Neural cell (in vitro differentiated cells): ENCODE results near the gene PNMA6F. TPM values are rescaled to one million over a fixed set of nuclear protein-coding genes. Genes with fewer than 3 reads are reported as not detected.

Experiments
- H2AFZ ChIP-seq: fragments of 200-600, 300-800 bp; sonication (generic), shearing (Covaris generic); 2 replicates; pipeline ENCODE4 v1.6.0; 2014; ENCODE audit warnings: low read depth, mild to moderate bottlenecking, antibody characterized with exemption, low read length, moderate library complexity
- H3F3A ChIP-seq: fragments of 200-600 bp; shearing (Covaris generic); 2 replicates; pipeline ENCODE4 v1.6.1; 2016; ENCODE audit warnings: mild to moderate bottlenecking, moderate library complexity, mixed read lengths, antibody characterized with exemption, low read length; ENCODE audit not compliant: insufficient read depth, poor library complexity, severe bottlenecking
- H3K27ac ChIP-seq: fragments of 200-600, 300-800 bp; sonication (generic), shearing (Covaris generic); 2 replicates; pipeline ENCODE4 v1.5.1; 2014; ENCODE audit warnings: mild to moderate bottlenecking, low read length, moderate library complexity
- H3K27me3 ChIP-seq: fragments of 300-800, 200-600 bp; sonication (generic), shearing (Covaris generic); 2 replicates; pipeline ENCODE4 v1.6.0; 2014; ENCODE audit warnings: mild to moderate bottlenecking, low read depth, low read length, moderate library complexity; ENCODE audit not compliant: insufficient read depth
- H3K36me3 ChIP-seq: fragments of 300-800, 200-600 bp; sonication (generic), shearing (Covaris generic); 2 replicates; pipeline ENCODE4 v1.5.1; 2014; ENCODE audit warnings: mild to moderate bottlenecking, antibody characterized with exemption, low read length, moderate library complexity; ENCODE audit not compliant: insufficient read depth
- H3K4me2 ChIP-seq: fragments of 300-800, 200-600 bp; sonication (generic), shearing (Covaris generic); 2 replicates; pipeline ENCODE4 v1.6.0; 2014; ENCODE audit warnings: mild to moderate bottlenecking, low read length
- H3K4me3 ChIP-seq: fragments of 300-800, 200-600 bp; sonication (generic), shearing (Covaris generic); 2 replicates; pipeline ENCODE4 v1.5.1; 2014; ENCODE audit warnings: mild to moderate bottlenecking, low read length, moderate library complexity
- H3K79me2 ChIP-seq: fragments of 200-600 bp; shearing (Covaris generic); replicated peaks from 2 replicates; pipeline ENCODE4 v1.6.0; 2014; ENCODE audit warnings: mild to moderate bottlenecking, low read length, moderate library complexity; ENCODE audit not compliant: insufficient read depth
- H3K9ac ChIP-seq: fragments of 300-800, 200-600 bp; sonication (generic), shearing (Covaris generic); 2 replicates; pipeline ENCODE4 v1.6.1; 2016; ENCODE audit warnings: mild to moderate bottlenecking, low read length, mixed read lengths
- H3K9me2 ChIP-seq: fragments of 200-600 bp; shearing (Covaris generic); 2 replicates; pipeline ENCODE4 v1.6.1; 2016; ENCODE audit warnings: mild to moderate bottlenecking, low read length, mixed read lengths; ENCODE audit not compliant: insufficient read depth
- H3K9me3 ChIP-seq: fragments of 200-600, 300-800 bp; sonication (generic), shearing (Covaris generic); 2 replicates; pipeline ENCODE4 v1.6.1; 2016; ENCODE audit warnings: mild to moderate bottlenecking, mixed run types, low read length, moderate library complexity, mixed read lengths
- H4K20me1 ChIP-seq: fragments of 200-600 bp; shearing (Covaris generic); 2 replicates; pipeline ENCODE4 v1.6.1; 2016; ENCODE audit warnings: mild to moderate bottlenecking, mixed run types; ENCODE audit not compliant: insufficient read depth
- EP300 ChIP-seq: fragments of 450-650 bp; conservative IDR thresholded peaks from 2 replicates; pipeline ENCODE4 v1.6.1; 2014; ENCODE audit warnings: antibody characterized with exemption, mild to moderate bottlenecking, moderate library complexity; ENCODE audit not compliant: poor library complexity, severe bottlenecking
- EZH2 ChIP-seq: fragments of 200-600, 300-800 bp; shearing (Covaris generic), sonication (generic); IDR thresholded peaks from 2 replicates; pipeline ENCODE4 v1.6.1; 2014; ENCODE audit warnings: antibody characterized with exemption, low read length, borderline replicate concordance, mild to moderate bottlenecking; ENCODE audit not compliant: insufficient read depth, poor library complexity, severe bottlenecking
- MXI1 ChIP-seq: fragments of 450-650 bp; conservative IDR thresholded peaks from 2 replicates; pipeline ENCODE4 v1.6.1; 2014; ENCODE audit warnings: antibody characterized with exemption, mild to moderate bottlenecking; ENCODE audit not compliant: poor library complexity, severe bottlenecking
- POLR2AphosphoS5 ChIP-seq: IDR thresholded peaks from 2 replicates; pipeline ENCODE4 v1.6.1; 2012
- RAD21 ChIP-seq: fragments of 450-650 bp; conservative IDR thresholded peaks from 2 replicates; pipeline ENCODE4 v1.6.1; 2014; ENCODE audit warnings: antibody characterized with exemption, mild to moderate bottlenecking, moderate library complexity
- TAF1 ChIP-seq: IDR thresholded peaks from 2 replicates; pipeline ENCODE4 v1.6.1; 2012; ENCODE audit warnings: low read depth
- polyA plus RNA-seq: library from polyadenylated mRNA; depleted of rRNA; stranded (reverse); fragments of >200 nt; gene quantifications from 2 replicates; pipeline ENCODE4 v1.2.3, GENCODE V29; 2014
- TF ChIP-seq, protein P1 (sequence below): fragments of 450-650 bp; IDR thresholded peaks from 2 replicates; pipeline ENCODE4 v1.5.1; 2014; ENCODE audit warnings: antibody characterized with exemption, mild to moderate bottlenecking, moderate library complexity; ENCODE audit not compliant: poor library complexity, severe bottlenecking
- TF ChIP-seq, protein P2 (sequence below): IDR thresholded peaks from 2 replicates; pipeline ENCODE4 v1.6.1; 2012; ENCODE audit warnings: borderline replicate concordance

PNMA6F gene
- polyA plus RNA-seq, 1 donor from 2014 or later: 0.77 TPM

DNA sequence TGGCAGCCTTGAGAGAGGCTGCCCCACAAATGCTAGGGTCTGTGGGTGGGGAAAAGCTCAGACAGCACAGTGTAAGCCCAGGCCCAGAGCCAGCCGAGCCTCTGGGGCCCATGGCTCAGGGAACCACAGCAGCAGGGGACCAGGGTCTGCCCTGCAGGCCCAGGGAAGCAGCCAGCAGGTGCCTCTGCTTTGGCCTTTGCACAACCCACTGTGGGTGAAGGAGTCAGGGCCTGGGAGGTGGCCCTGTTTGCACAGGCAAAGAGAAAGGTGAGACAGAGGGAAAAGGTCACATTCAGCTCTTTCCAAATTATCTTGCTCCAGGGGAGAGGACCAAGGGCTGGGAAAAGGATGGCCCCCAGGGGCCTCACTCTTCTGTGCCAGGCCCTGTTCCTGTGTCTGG, 8.7 kb downstream of the PNMA6F start:
- Histone ChIP-seq H3F3A (no peaks in the 10 kb centered on the region), H2AFZ (no peak overlapping the region), H3K9ac (no peak overlapping the region), H3K9me2 (no peaks in the 10 kb centered on the region), H3K4me3 (no peak overlapping the region), H3K27me3 (no peaks in the 10 kb centered on the region), H3K27ac (no peak overlapping the region), H3K36me3 (no peaks in the 10 kb centered on the region), H3K79me2 (no peaks in the 10 kb centered on the region), H4K20me1 (no peaks in the 10 kb centered on the region), H3K4me2 (no peak overlapping the region), H3K9me3 (no peaks in the 10 kb centered on the region)
- TF ChIP-seq TAF1 (no peak), RAD21 (no peak)

DNA sequence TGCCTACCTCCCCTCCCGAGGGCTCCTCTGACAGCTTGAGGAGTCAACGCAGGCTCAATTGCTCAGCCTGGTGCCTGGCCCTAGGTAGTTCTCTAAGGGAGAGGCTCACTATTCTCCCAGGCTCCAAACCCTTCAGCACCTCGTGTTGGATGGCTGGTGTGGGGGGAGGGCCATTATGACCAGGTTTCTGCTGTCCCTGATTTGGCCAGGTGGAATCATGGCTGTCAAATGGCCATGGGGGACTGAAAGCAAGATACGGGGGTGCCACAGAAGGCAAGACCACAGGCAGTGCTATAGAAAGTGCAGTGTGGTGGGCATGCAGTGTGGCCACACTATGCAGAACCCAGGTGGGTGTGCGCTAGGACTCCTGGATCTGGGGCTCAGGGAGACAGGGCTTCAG, 9.5 kb downstream of the PNMA6F start:
- Histone ChIP-seq H4K20me1 (no peaks in the 10 kb centered on the region), H3K9me2 (no peaks in the 10 kb centered on the region), H3K9ac (no peak overlapping the region), H3K27ac (no peak overlapping the region), H3F3A (no peaks in the 10 kb centered on the region), H2AFZ (no peak overlapping the region), H3K4me3 (no peak overlapping the region), H3K36me3 (no peaks in the 10 kb centered on the region), H3K9me3 (no peaks in the 10 kb centered on the region), H3K4me2 (no peak overlapping the region), H3K27me3 (no peaks in the 10 kb centered on the region), H3K79me2 (no peaks in the 10 kb centered on the region)
- no peak for TF ChIP-seq MXI1
- TF ChIP-seq, protein P1, sequence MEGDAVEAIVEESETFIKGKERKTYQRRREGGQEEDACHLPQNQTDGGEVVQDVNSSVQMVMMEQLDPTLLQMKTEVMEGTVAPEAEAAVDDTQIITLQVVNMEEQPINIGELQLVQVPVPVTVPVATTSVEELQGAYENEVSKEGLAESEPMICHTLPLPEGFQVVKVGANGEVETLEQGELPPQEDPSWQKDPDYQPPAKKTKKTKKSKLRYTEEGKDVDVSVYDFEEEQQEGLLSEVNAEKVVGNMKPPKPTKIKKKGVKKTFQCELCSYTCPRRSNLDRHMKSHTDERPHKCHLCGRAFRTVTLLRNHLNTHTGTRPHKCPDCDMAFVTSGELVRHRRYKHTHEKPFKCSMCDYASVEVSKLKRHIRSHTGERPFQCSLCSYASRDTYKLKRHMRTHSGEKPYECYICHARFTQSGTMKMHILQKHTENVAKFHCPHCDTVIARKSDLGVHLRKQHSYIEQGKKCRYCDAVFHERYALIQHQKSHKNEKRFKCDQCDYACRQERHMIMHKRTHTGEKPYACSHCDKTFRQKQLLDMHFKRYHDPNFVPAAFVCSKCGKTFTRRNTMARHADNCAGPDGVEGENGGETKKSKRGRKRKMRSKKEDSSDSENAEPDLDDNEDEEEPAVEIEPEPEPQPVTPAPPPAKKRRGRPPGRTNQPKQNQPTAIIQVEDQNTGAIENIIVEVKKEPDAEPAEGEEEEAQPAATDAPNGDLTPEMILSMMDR: no peak
- TF ChIP-seq, protein P2, sequence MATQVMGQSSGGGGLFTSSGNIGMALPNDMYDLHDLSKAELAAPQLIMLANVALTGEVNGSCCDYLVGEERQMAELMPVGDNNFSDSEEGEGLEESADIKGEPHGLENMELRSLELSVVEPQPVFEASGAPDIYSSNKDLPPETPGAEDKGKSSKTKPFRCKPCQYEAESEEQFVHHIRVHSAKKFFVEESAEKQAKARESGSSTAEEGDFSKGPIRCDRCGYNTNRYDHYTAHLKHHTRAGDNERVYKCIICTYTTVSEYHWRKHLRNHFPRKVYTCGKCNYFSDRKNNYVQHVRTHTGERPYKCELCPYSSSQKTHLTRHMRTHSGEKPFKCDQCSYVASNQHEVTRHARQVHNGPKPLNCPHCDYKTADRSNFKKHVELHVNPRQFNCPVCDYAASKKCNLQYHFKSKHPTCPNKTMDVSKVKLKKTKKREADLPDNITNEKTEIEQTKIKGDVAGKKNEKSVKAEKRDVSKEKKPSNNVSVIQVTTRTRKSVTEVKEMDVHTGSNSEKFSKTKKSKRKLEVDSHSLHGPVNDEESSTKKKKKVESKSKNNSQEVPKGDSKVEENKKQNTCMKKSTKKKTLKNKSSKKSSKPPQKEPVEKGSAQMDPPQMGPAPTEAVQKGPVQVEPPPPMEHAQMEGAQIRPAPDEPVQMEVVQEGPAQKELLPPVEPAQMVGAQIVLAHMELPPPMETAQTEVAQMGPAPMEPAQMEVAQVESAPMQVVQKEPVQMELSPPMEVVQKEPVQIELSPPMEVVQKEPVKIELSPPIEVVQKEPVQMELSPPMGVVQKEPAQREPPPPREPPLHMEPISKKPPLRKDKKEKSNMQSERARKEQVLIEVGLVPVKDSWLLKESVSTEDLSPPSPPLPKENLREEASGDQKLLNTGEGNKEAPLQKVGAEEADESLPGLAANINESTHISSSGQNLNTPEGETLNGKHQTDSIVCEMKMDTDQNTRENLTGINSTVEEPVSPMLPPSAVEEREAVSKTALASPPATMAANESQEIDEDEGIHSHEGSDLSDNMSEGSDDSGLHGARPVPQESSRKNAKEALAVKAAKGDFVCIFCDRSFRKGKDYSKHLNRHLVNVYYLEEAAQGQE: no peak
- no peak for TF ChIP-seq POLR2AphosphoS5
- no peak for TF ChIP-seq EZH2
- TF ChIP-seq EP300: no peak
- TF ChIP-seq TAF1: no peak

DNA sequence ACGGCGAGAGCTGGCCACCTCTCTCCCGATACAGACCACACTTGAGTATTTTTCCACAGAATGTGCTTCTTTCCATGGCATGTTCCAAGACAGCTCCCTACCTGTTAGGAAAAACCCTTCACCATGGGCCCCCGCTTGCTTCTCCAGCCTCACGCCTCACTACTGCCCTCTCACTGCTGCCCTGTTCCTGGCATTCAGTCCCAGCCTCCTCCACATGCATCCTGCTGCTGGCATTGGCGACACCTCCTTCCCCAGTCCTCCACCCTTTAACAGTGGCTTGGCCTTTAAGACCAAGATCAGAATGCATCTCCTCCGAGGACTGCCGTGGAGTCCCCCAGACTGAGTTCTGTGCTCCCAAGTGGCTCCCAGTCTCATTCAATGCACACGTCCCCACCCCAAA, 10.7 kb downstream of the PNMA6F start:
- H3K27me3 ChIP-seq: no peaks in the 10 kb centered on the region

More for the DNA sequence above, 10.7 kb downstream of the PNMA6F start:
- Histone ChIP-seq H3K4me3 (no peak overlapping the region), H3K79me2 (no peaks in the 10 kb centered on the region), H3K27ac (no peak overlapping the region), H3K36me3 (no peaks in the 10 kb centered on the region), H2AFZ (no peak overlapping the region), H3K4me2 (no peak overlapping the region), H3K9ac (no peak overlapping the region), H4K20me1 (no peaks in the 10 kb centered on the region), H3K9me3 (no peaks in the 10 kb centered on the region), H3K9me2 (no peaks in the 10 kb centered on the region), H3F3A (no peaks in the 10 kb centered on the region)
- TF ChIP-seq EZH2: no peak
- TF ChIP-seq, protein P1: no peak
